KMS-11 (cell line): Measurements from ENCODE around the gene CRK.

Experiments used
- H2AFZ ChIP-seq: fragments of 200-600 bp; sonication (generic); 2 replicates; pipeline ENCODE4 v1.6.1; 2016; ENCODE audit warnings: antibody characterized with exemption, mixed run types, low read depth
- H3K27ac ChIP-seq: fragments of 200-600 bp; sonication (generic); 2 replicates; pipeline ENCODE4 v1.6.1; 2016; ENCODE audit warnings: mild to moderate bottlenecking, mixed run types
- H3K27me3 ChIP-seq: fragments of 200-600 bp; sonication (generic); 2 replicates; pipeline ENCODE4 v1.6.1; 2017; ENCODE audit warnings: mild to moderate bottlenecking, low read depth, mixed run types, moderate library complexity; ENCODE audit not compliant: insufficient read depth
- H3K36me3 ChIP-seq: fragments of 200-600 bp; sonication (generic); 2 replicates; pipeline ENCODE4 v1.6.1; 2017; ENCODE audit warnings: mild to moderate bottlenecking, mixed run types; ENCODE audit not compliant: insufficient read depth
- H3K4me1 ChIP-seq: fragments of 200-600 bp; sonication (generic); 2 replicates; pipeline ENCODE4 v1.6.1; 2016; ENCODE audit warnings: mild to moderate bottlenecking, low read depth, mixed run types; ENCODE audit not compliant: poor library complexity, severe bottlenecking
- H3K4me2 ChIP-seq: fragments of 200-600 bp; sonication (generic); 2 replicates; pipeline ENCODE4 v1.7.0; 2016; ENCODE audit warnings: mild to moderate bottlenecking, mixed run types
- H3K4me3 ChIP-seq: fragments of 200-600 bp; sonication (generic); IDR thresholded peaks from 2 replicates; pipeline ENCODE4 v1.6.1; 2017; ENCODE audit warnings: low read depth, low read length, mixed read lengths; ENCODE audit not compliant: insufficient read depth
- H3K79me2 ChIP-seq: fragments of 200-600 bp; sonication (generic); 2 replicates; pipeline ENCODE4 v1.6.1; 2016; ENCODE audit warnings: low read depth, mixed run types; ENCODE audit not compliant: insufficient read depth
- H3K9ac ChIP-seq: fragments of 200-600 bp; sonication (generic); 2 replicates; pipeline ENCODE4 v1.6.1; 2016; ENCODE audit warnings: mild to moderate bottlenecking, mixed run types
- H4K20me1 ChIP-seq: fragments of 200-600 bp; sonication (generic); 2 replicates; pipeline ENCODE4 v1.6.1; 2016; ENCODE audit warnings: mild to moderate bottlenecking, mixed run types; ENCODE audit not compliant: insufficient read depth
- CTCF ChIP-seq: fragments of 200-600 bp; sonication (generic); conservative IDR thresholded peaks from 2 replicates; pipeline ENCODE4 v1.6.1; 2017; ENCODE audit warnings: low read depth, mild to moderate bottlenecking, antibody characterized with exemption, low read length, moderate library complexity, mixed read lengths

Gene CRK

GRCh38 chr17:1455797-1456599 lies at the start of gene CRK:
CRK (minus strand) TSS chr17:1456232; CDS start chr17:1456117, 115 bp downstream.
- TF ChIP-seq CTCF: no peak

GRCh38 chr17:1505586-1505985 lies 49.6 kb upstream of the CRK start:
- H3K4me3 ChIP-seq: no peak overlapping the region
- H3K27me3 ChIP-seq: no peaks in the 10 kb centered on the region
- no peak for TF ChIP-seq CTCF
- H3K4me1 ChIP-seq: no peaks in the 10 kb centered on the region
- no peaks in the 10 kb centered on the region for H3K36me3 ChIP-seq
- H3K9ac ChIP-seq: no peak overlapping the region
- no peak overlapping the region for H2AFZ ChIP-seq
- no peak overlapping the region for H3K27ac ChIP-seq
- no peaks in the 10 kb centered on the region for H3K79me2 ChIP-seq
- no peaks in the 10 kb centered on the region for H4K20me1 ChIP-seq
- no peak overlapping the region for H3K4me2 ChIP-seq

More at GRCh38 chr17:1455797-1456599, at the start of gene CRK:
- H3K9ac ChIP-seq: peak within 1 kb of the TSS; percentile 78
- peaks cover 46% of the 10 kb centered on the region for H3K79me2 ChIP-seq
- peak within 1 kb of the TSS; percentile 63 for H3K27ac ChIP-seq
- H3K36me3 ChIP-seq: no peaks in the 10 kb centered on the region
- H2AFZ ChIP-seq: peak within 1 kb of the TSS; percentile 79
- H4K20me1 ChIP-seq: no peaks in the 10 kb centered on the region
- peaks cover 18% of the 10 kb centered on the region for H3K4me1 ChIP-seq
- H3K4me3 ChIP-seq: no peak within 1 kb of the TSS
- peak within 1 kb of the TSS; percentile 84 for H3K4me2 ChIP-seq
- no peaks in the 10 kb centered on the region for H3K27me3 ChIP-seq

- H3K4me2 ChIP-seq: no peak overlapping the region
- no peak for TF ChIP-seq CTCF
- H3K36me3 ChIP-seq: no peaks in the 10 kb centered on the region
- no peaks in the 10 kb centered on the region for H3K4me1 ChIP-seq
- H3K9ac ChIP-seq: no peak overlapping the region
- H3K27me3 ChIP-seq: no peaks in the 10 kb centered on the region
- no peak overlapping the region for H2AFZ ChIP-seq
- H3K27ac ChIP-seq: no peak overlapping the region
- H3K79me2 ChIP-seq: no peaks in the 10 kb centered on the region
- H3K4me3 ChIP-seq: no peak overlapping the region
- no peaks in the 10 kb centered on the region for H4K20me1 ChIP-seq
Measured at GRCh38 chr17:1504866-1505265, 48.8 kb upstream of the CRK start.

- Histone ChIP-seq H3K27ac (no peak overlapping the region), H3K4me2 (no peak overlapping the region)
- TF ChIP-seq CTCF: no peak
Measured at GRCh38 chr17:1503699-1504098, 47.7 kb upstream of the CRK start.

More at GRCh38 chr17:1503699-1504098, 47.7 kb upstream of the CRK start:
- no peaks in the 10 kb centered on the region for H4K20me1 ChIP-seq
- H3K79me2 ChIP-seq: no peaks in the 10 kb centered on the region
- no peak overlapping the region for H3K4me3 ChIP-seq
- no peaks in the 10 kb centered on the region for H3K36me3 ChIP-seq
- H3K27me3 ChIP-seq: no peaks in the 10 kb centered on the region
- no peak overlapping the region for H2AFZ ChIP-seq
- H3K4me1 ChIP-seq: no peaks in the 10 kb centered on the region
- no peak overlapping the region for H3K9ac ChIP-seq
